HCT116 (cell line): Measurements from ENCODE around the gene ADRM1. TPM values are rescaled to one million over a fixed set of nuclear protein-coding genes. Genes with fewer than 3 reads are reported as not detected.

ENCODE experiments used
- ATAC-seq: fragments of 200-7000 bp; cut with Tn5 transposase; 2 replicates; pipeline ENCODE4 v1.9.1; 2020; ENCODE audit warnings: mild to moderate bottlenecking, moderate library complexity
- BruUV-seq: library from RNA; stranded (reverse); fragments of 400-500 nt; replicated peaks from 2 replicates; lab custom pipeline; 2021; lab: Mats Ljungman, UMichigan
- CTCF ChIA-PET: fragments of 300-600 bp; sonication (Branson Sonifier 250); formaldehyde crosslinking; loops from one replicate; lab custom pipeline; 2021; ENCODE audit warnings: antibody characterized with exemption; lab: Charles Lee
- POLR2A ChIA-PET: fragments of 300-600, 350-600 bp; sonication (Branson Sonifier 250); formaldehyde crosslinking; loops from one replicate; lab custom pipeline; 2021; ENCODE audit warnings: antibody characterized with exemption; lab: Charles Lee
- RAD21 ChIA-PET, 2 experiments: fragments of 300-600 bp; sonication (Branson Sonifier 250); formaldehyde crosslinking; loops; one replicate each; lab custom pipeline; 2023; ENCODE audit warnings: low total read pairs in 2 of 2; ENCODE audit not compliant: uncharacterized antibody in 2 of 2, unreplicated experiment in 2 of 2, low non-redundant PET in 1 of 2; lab: Charles Lee
- DNase-seq: peaks from one replicate; pipeline ENCODE4 v3.0.0-alpha.2; 2010; ENCODE audit warnings: low read depth, low spot score
- H2AFZ ChIP-seq: fragments of 200-600 bp; shearing (Covaris generic), sonication (generic); 2 replicates; pipeline ENCODE4 v1.6.1; 2017; ENCODE audit warnings: low read depth, mixed run types, mixed read lengths, antibody characterized with exemption, low read length; ENCODE audit not compliant: poor library complexity, severe bottlenecking
- H3K27ac ChIP-seq: 2 replicates; pipeline ENCODE4 v1.5.1; 2012; ENCODE audit warnings: low read depth, low read length
- H3K27me3 ChIP-seq: fragments of 200-600 bp; sonication (generic); 2 replicates; pipeline ENCODE4 v1.6.1; 2016; ENCODE audit warnings: mixed run types, low read length, mixed read lengths; ENCODE audit not compliant: insufficient read depth
- H3K36me3 ChIP-seq, 2 experiments: fragments of 200-500 bp in 1 of 2; fragments of 200-600 bp in 1 of 2; sonication (Bioruptor generic) in 1 of 2; sonication (generic) in 1 of 2; 2 replicates each; pipeline versions ENCODE4 v1.5.1 to v1.6.1; 2014 to 2016; ENCODE audit warnings: low read length in 2 of 2, inconsistent platforms in 1 of 2, mixed read lengths in 1 of 2, mixed run types in 1 of 2; ENCODE audit not compliant: insufficient read depth in 2 of 2, control insufficient read depth in 1 of 2
- H3K4me1 ChIP-seq, 2 experiments: fragments of 200-600 bp in 1 of 2; sonication (generic) in 1 of 2; 2 replicates each; pipeline versions ENCODE4 v1.5.1 to v1.6.1; 2012 to 2017; ENCODE audit warnings: low read length in 2 of 2, inconsistent platforms in 1 of 2, mild to moderate bottlenecking in 1 of 2, mixed read lengths in 1 of 2, mixed run types in 1 of 2, moderate library complexity in 1 of 2; ENCODE audit not compliant: insufficient read depth in 2 of 2, control insufficient read depth in 1 of 2
- H3K4me2 ChIP-seq: fragments of 200-600 bp; sonication (generic); 2 replicates; pipeline ENCODE4 v1.6.1; 2017; ENCODE audit warnings: mixed run types, low read length, mixed read lengths
- H3K4me3 ChIP-seq, 2 experiments: fragments of 200-600 bp in 1 of 2; sonication (generic) in 1 of 2; replicated peaks in 1 of 2; 2 replicates each; pipeline ENCODE4 v1.5.1; 2011 to 2016; ENCODE audit warnings: low read length in 2 of 2, control low read depth in 1 of 2, low read depth in 1 of 2, mild to moderate bottlenecking in 1 of 2, mixed read lengths in 1 of 2, mixed run types in 1 of 2
- H3K79me2 ChIP-seq: fragments of 200-600 bp; sonication (generic); 2 replicates; pipeline ENCODE4 v1.6.1; 2017; ENCODE audit warnings: mild to moderate bottlenecking, mixed run types, low read length, moderate library complexity, mixed read lengths; ENCODE audit not compliant: insufficient read depth
- H3K9ac ChIP-seq: fragments of 200-600 bp; sonication (generic); 2 replicates; pipeline ENCODE4 v1.6.1; 2016; ENCODE audit warnings: low read length, mixed read lengths
- H3K9me2 ChIP-seq: fragments of 200-600 bp; sonication (generic), shearing (Covaris generic); 2 replicates; pipeline ENCODE4 v1.6.1; 2017; ENCODE audit warnings: mixed run types, mild to moderate bottlenecking, moderate library complexity; ENCODE audit not compliant: insufficient read depth
- H3K9me3 ChIP-seq, 2 experiments: fragments of 200-500 bp in 1 of 2; fragments of 200-600 bp in 1 of 2; sonication (Bioruptor generic) in 1 of 2; sonication (generic) in 1 of 2; 2 replicates each; pipeline ENCODE4 v1.6.1; 2014 to 2017; ENCODE audit warnings: low read length in 2 of 2, mixed read lengths in 2 of 2, inconsistent platforms in 1 of 2, low read depth in 1 of 2, mild to moderate bottlenecking in 1 of 2, mixed run types in 1 of 2, moderate library complexity in 1 of 2; ENCODE audit not compliant: control insufficient read depth in 1 of 2, insufficient read depth in 1 of 2
- H4K20me1 ChIP-seq: fragments of 200-600 bp; sonication (generic), shearing (Covaris generic); 2 replicates; pipeline ENCODE4 v1.6.1; 2017; ENCODE audit warnings: mixed run types, mild to moderate bottlenecking, moderate library complexity; ENCODE audit not compliant: insufficient read depth
- CEBPB ChIP-seq: IDR thresholded peaks from 2 replicates; pipeline ENCODE4 v1.6.1; 2012; ENCODE audit warnings: low read depth
- CTCF ChIP-seq, 3 experiments: fragments of 200-600 bp in 1 of 3; sonication (generic) in 1 of 3; IDR thresholded peaks in 2 of 3; conservative IDR thresholded peaks in 1 of 3; 2 replicates each; pipeline ENCODE4 v1.5.1; 2012 to 2017; ENCODE audit warnings: low read depth in 2 of 3, low read length in 2 of 3, antibody characterized with exemption in 1 of 3, borderline replicate concordance in 1 of 3, control low read depth in 1 of 3, mild to moderate bottlenecking in 1 of 3, mixed read lengths in 1 of 3, mixed run types in 1 of 3, moderate library complexity in 1 of 3; ENCODE audit not compliant: insufficient read depth in 1 of 3
- EGR1 ChIP-seq: IDR thresholded peaks from 2 replicates; pipeline ENCODE4 v1.6.1; 2012; ENCODE audit warnings: low read depth
- ELF1 ChIP-seq: IDR thresholded peaks from 2 replicates; pipeline ENCODE4 v1.6.1; 2012; ENCODE audit warnings: low read depth, borderline replicate concordance
- EZH2 ChIP-seq: fragments of 200-600 bp; sonication (generic); IDR thresholded peaks from 2 replicates; pipeline ENCODE4 v1.6.1; 2017; ENCODE audit warnings: antibody characterized with exemption, mixed run types
- FOSL1 ChIP-seq: IDR thresholded peaks from 2 replicates; pipeline ENCODE4 v1.6.1; 2012; ENCODE audit warnings: low read depth
- MAX ChIP-seq: IDR thresholded peaks from 2 replicates; pipeline ENCODE4 v1.6.1; 2012
- POLR2A ChIP-seq: IDR thresholded peaks from 2 replicates; pipeline ENCODE4 v1.7.0; 2011; ENCODE audit warnings: borderline replicate concordance; ENCODE audit not compliant: insufficient read depth, insufficient read length; ENCODE audit errors: extremely low read depth
- RAD21 ChIP-seq: IDR thresholded peaks from 2 replicates; pipeline ENCODE4 v1.6.1; 2012; ENCODE audit warnings: low read depth, mild to moderate bottlenecking
- SP1 ChIP-seq: IDR thresholded peaks from 2 replicates; pipeline ENCODE4 v1.6.1; 2012; ENCODE audit warnings: low read depth
- SRF ChIP-seq: IDR thresholded peaks from 2 replicates; pipeline ENCODE4 v1.6.1; 2012; ENCODE audit warnings: low read depth
- ZBTB33 ChIP-seq: IDR thresholded peaks from 2 replicates; pipeline ENCODE4 v1.6.1; 2011; ENCODE audit warnings: mild to moderate bottlenecking, low read length, moderate library complexity; ENCODE audit not compliant: insufficient replicate concordance; ENCODE audit errors: extremely low read depth
- ZFX ChIP-seq: fragments of 450-650 bp; IDR thresholded peaks from 2 replicates; pipeline ENCODE4 v1.6.1; 2017
- intact Hi-C: fragments of 100-400 bp; cut with micrococcal nuclease; formaldehyde crosslinking; loops from 2 replicates; pipeline ENCODE4 v1.10.0; 2022
- total RNA-seq: library from RNA; stranded (reverse); gene quantifications from one replicate; pipeline ENCODE4 v1.2.1, GENCODE V29; 2021; ENCODE audit not compliant: unreplicated experiment
- TF ChIP-seq, protein P1 (sequence below): IDR thresholded peaks from 2 replicates; pipeline ENCODE4 v1.6.1; 2012

The ADRM1 gene
- total RNA-seq, 1 experiment from 2014 or later, result 158 TPM

GRCh38 chr20:62285722-62286121 lies 17.1 kb upstream of the ADRM1 start:
- DNase-seq (no peak), ATAC-seq (no peak)
- Histone ChIP-seq H3K4me1 (no peaks in the 10 kb centered on the region), H4K20me1 (no peaks in the 10 kb centered on the region), H3K79me2 (no peaks in the 10 kb centered on the region), H3K4me3 (no peak overlapping the region), H3K27ac (no peak overlapping the region), H3K9me2 (no peaks in the 10 kb centered on the region), H3K4me2 (no peak overlapping the region), H3K36me3 (peaks cover 0 to 7% of the 10 kb centered on the region in 2 experiments; a peak in 2 of 4 replicates), H3K27me3 (no peaks in the 10 kb centered on the region), H3K9me3 (no peaks in the 10 kb centered on the region), H2AFZ (no peak overlapping the region), H3K9ac (no peak overlapping the region)
- ChIA-PET RAD21 (no interaction called here), POLR2A (no interaction called here), CTCF (no interaction called here)
- intact Hi-C loops, result no loop called here
- TF ChIP-seq, protein P1, sequence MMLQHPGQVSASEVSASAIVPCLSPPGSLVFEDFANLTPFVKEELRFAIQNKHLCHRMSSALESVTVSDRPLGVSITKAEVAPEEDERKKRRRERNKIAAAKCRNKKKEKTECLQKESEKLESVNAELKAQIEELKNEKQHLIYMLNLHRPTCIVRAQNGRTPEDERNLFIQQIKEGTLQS, result no peak
- TF ChIP-seq ZBTB33 (no peak), CEBPB (no peak), SRF (no peak), SP1 (no peak), MAX (no peak)
- no TSS peak for BruUV-seq

- no peaks in the 10 kb centered on the region for H3K9me3 ChIP-seq
- no peak overlapping the region for H3K27ac ChIP-seq
- H3K36me3 ChIP-seq, result peaks cover 0 to 4% of the 10 kb centered on the region in 2 experiments; a peak in 2 of 4 replicates
- no peak overlapping the region for H2AFZ ChIP-seq
- no peaks in the 10 kb centered on the region for H3K27me3 ChIP-seq
- intact Hi-C loops, result no loop called here
- no peak overlapping the region for H3K9ac ChIP-seq
- ChIA-PET CTCF (no interaction called here), RAD21 (no interaction called here), POLR2A (no interaction called here)
- H3K4me1 ChIP-seq, result no peaks in the 10 kb centered on the region
- H3K9me2 ChIP-seq, result no peaks in the 10 kb centered on the region
- ATAC-seq, result no peak
- no peak for DNase-seq
- H3K4me2 ChIP-seq, result no peak overlapping the region
- H3K4me3 ChIP-seq, result no peak overlapping the region
- H4K20me1 ChIP-seq, result no peaks in the 10 kb centered on the region
- no peaks in the 10 kb centered on the region for H3K79me2 ChIP-seq
- BruUV-seq, result no TSS peak
- no peak for TF ChIP-seq ELF1
- TF ChIP-seq POLR2A, result no peak
- no peak for TF ChIP-seq ZFX
- no peak for TF ChIP-seq FOSL1
- no peak for TF ChIP-seq CTCF (IDR thresholded peaks at IDR 0.05 in 2 of 3, conservative IDR thresholded peaks at IDR 0.05 in 1 of 3; ENCODE audit: borderline replicate concordance in 1 of 3, insufficient read depth in 1 of 3, low read depth in 2 of 3, low read length in 2 of 3)
- no peak for TF ChIP-seq EZH2
- TF ChIP-seq RAD21, result no peak
- TF ChIP-seq, protein P1, result no peak
- TF ChIP-seq EGR1, result no peak
- TF ChIP-seq SRF, result no peak
Measured at GRCh38 chr20:62286493-62287064, 16.2 kb upstream of the ADRM1 start.
